ENCODE data around the gene ADCY5. TPM values are rescaled to one million over a fixed set of nuclear protein-coding genes. Genes with fewer than 3 reads are reported as not detected.

Gene ADCY5
- total RNA-seq, 1 experiment from 2014 or later: 0.49 TPM

GRCh38 chr3:123449102-123449996 lies 459 bp upstream of the ADCY5 start (continued):
- TF ChIP-seq, protein P1, sequence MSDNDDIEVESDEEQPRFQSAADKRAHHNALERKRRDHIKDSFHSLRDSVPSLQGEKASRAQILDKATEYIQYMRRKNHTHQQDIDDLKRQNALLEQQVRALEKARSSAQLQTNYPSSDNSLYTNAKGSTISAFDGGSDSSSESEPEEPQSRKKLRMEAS (IDR thresholded peaks at IDR 0.05): no peak
- TF ChIP-seq SRF (IDR thresholded peaks at IDR 0.05; ENCODE audit: low read depth): no peak
- no peak for TF ChIP-seq CTCF (IDR thresholded peaks at IDR 0.05 in 2 of 3, conservative IDR thresholded peaks at IDR 0.05 in 1 of 3; ENCODE audit: borderline replicate concordance in 1 of 3, insufficient read depth in 1 of 3, low read depth in 2 of 3, low read length in 2 of 3)
- TF ChIP-seq ZNF274 (IDR thresholded peaks at IDR 0.05; ENCODE audit: low read depth, low read length): no peak

GRCh38 chr3:123447749-123448517 lies 957 bp downstream of the ADCY5 start:
- intact Hi-C loops (cut with micrococcal nuclease): no loop called here
- no peaks in the 10 kb centered on the region for H3K9me2 ChIP-seq (ENCODE audit: insufficient read depth)
- CTCF ChIA-PET: interaction anchor here (0.6 to 1.7 kb wide), 3 partner anchors 12 to 113 kb away, joined by 3 to 5 read pairs (median 3); no protein-coding TSS in a partner anchor
- H3K4me1 ChIP-seq (ENCODE audit: control insufficient read depth in 1 of 2, insufficient read depth in 2 of 2, low read length in 2 of 2): peaks cover 0 to 6% of the 10 kb centered on the region in 2 experiments; a peak in 2 of 4 replicates
- TF ChIP-seq ATF3 (IDR thresholded peaks at IDR 0.05): no peak
- TF ChIP-seq POLR2AphosphoS5 (IDR thresholded peaks at IDR 0.05; ENCODE audit: low read depth, low read length): peak; percentile 42
- TF ChIP-seq CTCF (IDR thresholded peaks at IDR 0.05 in 2 of 3, conservative IDR thresholded peaks at IDR 0.05 in 1 of 3; ENCODE audit: borderline replicate concordance in 1 of 3, insufficient read depth in 1 of 3, low read depth in 2 of 3, low read length in 2 of 3): peak in 2 of 3 experiments; percentile 13 to 50; a peak in 3 of 6 replicates
- no peak for TF ChIP-seq CBX3 (IDR thresholded peaks at IDR 0.05; ENCODE audit: low read depth)
- no peak for TF ChIP-seq SP1 (IDR thresholded peaks at IDR 0.05; ENCODE audit: low read depth)
- no peak for TF ChIP-seq ZNF274 (IDR thresholded peaks at IDR 0.05; ENCODE audit: low read depth, low read length)
- no peak overlapping the region; the same call in 1 of the 2 replicates for H3K9ac ChIP-seq (ENCODE audit: low read length)
- no peaks in the 10 kb centered on the region for H3K79me2 ChIP-seq (ENCODE audit: insufficient read depth, low read length)
- DNase-seq (ENCODE audit: low read depth, low spot score): no peak
- no peak overlapping the region for H2AFZ ChIP-seq (ENCODE audit: low read depth, low read length, poor library complexity, severe bottlenecking)
- peak; percentile 92 for ATAC-seq
- H3K36me3 ChIP-seq (ENCODE audit: control insufficient read depth in 1 of 2, insufficient read depth in 2 of 2, low read length in 2 of 2): no peaks in the 10 kb centered on the region
- POLR2A ChIA-PET: no interaction called here
- peak overlapping the region; percentile 13; the same call in 1 of the 2 replicates for H3K27ac ChIP-seq (ENCODE audit: low read depth, low read length)
- peak overlapping the region; percentile 27 to 52; a peak in 3 of 4 replicates for H3K4me3 ChIP-seq (replicated peaks in 1 of 2; ENCODE audit: low read depth in 1 of 2, low read length in 2 of 2)
- H4K20me1 ChIP-seq (ENCODE audit: insufficient read depth): no peaks in the 10 kb centered on the region
- H3K4me2 ChIP-seq (ENCODE audit: low read length): peak overlapping the region; percentile 84
- RAD21 ChIA-PET (ENCODE audit: low non-redundant PET in 1 of 2, low total read pairs in 2 of 2, uncharacterized antibody in 2 of 2, unreplicated experiment in 2 of 2): no interaction called here
- H3K9me3 ChIP-seq (ENCODE audit: control insufficient read depth in 1 of 2, insufficient read depth in 1 of 2, low read depth in 1 of 2, low read length in 2 of 2): no peaks in the 10 kb centered on the region
- no TSS peak for BruUV-seq (replicated peaks)
- H3K27me3 ChIP-seq (ENCODE audit: insufficient read depth, low read length): peaks cover 6% of the 10 kb centered on the region
